IMR-90 (cell line): ENCODE measurements around the gene DUS2. TPM values are rescaled to one million over a fixed set of nuclear protein-coding genes. Genes with fewer than 3 reads are reported as not detected.

Source experiments
- ATAC-seq: fragments of 200-7000 bp; cut with Tn5 transposase; 2 replicates; pipeline ENCODE4 v1.9.1; 2020; ENCODE audit warnings: low read depth, mild to moderate bottlenecking, moderate library complexity
- Bru-seq: library from RNA; stranded (reverse); fragments of 400-500 nt; gene quantifications from one replicate; lab custom pipeline; 2021; lab: Mats Ljungman, UMichigan
- BruChase-seq, 2 experiments: library from RNA; stranded (reverse); fragments of 400-500 nt; gene quantifications; one replicate each; lab custom pipeline; 2021; lab: Mats Ljungman, UMichigan
- BruUV-seq: library from RNA; stranded (reverse); fragments of 400-500 nt; replicated peaks from 2 replicates; lab custom pipeline; 2021; lab: Mats Ljungman, UMichigan
- CTCF ChIA-PET: fragments of 300-600 bp; formaldehyde crosslinking; extraction: SDS; loops from one replicate; lab custom pipeline; 2021; ENCODE audit warnings: antibody characterized with exemption; lab: Yijun Ruan, JAX
- POLR2A ChIA-PET: fragments of 300-600 bp; sonication (Branson Sonifier 250); formaldehyde crosslinking; loops from one replicate; lab custom pipeline; 2022; ENCODE audit warnings: antibody characterized with exemption; ENCODE audit not compliant: unreplicated experiment; lab: Charles Lee
- DNase-seq: peaks from one replicate; pipeline ENCODE4 v3.0.0; 2013
- H2AFZ ChIP-seq: replicated peaks from 2 replicates; pipeline ENCODE3; 2013; ENCODE audit warnings: low read length, mild to moderate bottlenecking; ENCODE audit not compliant: poor library complexity
- H2AK5ac ChIP-seq: 2 replicates; pipeline ENCODE4 v1.6.1; 2013; ENCODE audit warnings: low read depth, low read length, inconsistent platforms
- H2AK9ac ChIP-seq: replicated peaks from 2 replicates; pipeline ENCODE3; 2013; ENCODE audit warnings: mild to moderate bottlenecking, low read depth, low read length, moderate library complexity; ENCODE audit not compliant: poor library complexity
- H2BK120ac ChIP-seq: 2 replicates; pipeline ENCODE4 v1.6.1; 2013; ENCODE audit warnings: low read depth, low read length, inconsistent platforms
- H2BK15ac ChIP-seq: 3 replicates; pipeline ENCODE4 v1.6.1; 2013; ENCODE audit warnings: low read depth, low read length, inconsistent platforms
- H2BK20ac ChIP-seq: 2 replicates; pipeline ENCODE4 v1.6.1; 2013; ENCODE audit warnings: low read depth, mild to moderate bottlenecking, inconsistent platforms, low read length, moderate library complexity
- H2BK5ac ChIP-seq: 2 replicates; pipeline ENCODE4 v1.6.1; 2013; ENCODE audit warnings: mild to moderate bottlenecking, low read depth, low read length, inconsistent platforms; ENCODE audit not compliant: poor library complexity, severe bottlenecking
- H3K14ac ChIP-seq: replicated peaks from 2 replicates; pipeline ENCODE4 v1.6.1; 2013; ENCODE audit warnings: low read depth, low read length, inconsistent platforms
- H3K18ac ChIP-seq: 2 replicates; pipeline ENCODE4 v1.6.1; 2013; ENCODE audit warnings: low read depth, low read length, control low read depth
- H3K23ac ChIP-seq: 2 replicates; pipeline ENCODE4 v1.6.1; 2013; ENCODE audit warnings: low read depth, low read length, inconsistent platforms
- H3K27ac ChIP-seq: 2 replicates; pipeline ENCODE4 v1.5.1; 2013; ENCODE audit warnings: mild to moderate bottlenecking, control low read depth, low read length; ENCODE audit not compliant: insufficient read depth
- H3K27me3 ChIP-seq: 2 replicates; pipeline ENCODE4 v1.6.1; 2013; ENCODE audit warnings: low read length; ENCODE audit not compliant: control insufficient read depth, insufficient read depth
- H3K36me3 ChIP-seq: 2 replicates; pipeline ENCODE4 v1.6.1; 2013; ENCODE audit warnings: low read length, mixed read lengths; ENCODE audit not compliant: control insufficient read depth, insufficient read depth
- H3K4ac ChIP-seq: 2 replicates; pipeline ENCODE4 v1.6.1; 2013; ENCODE audit warnings: low read depth, low read length, inconsistent platforms
- H3K4me1 ChIP-seq: 2 replicates; pipeline ENCODE4 v1.6.1; 2013; ENCODE audit warnings: low read length, mixed read lengths; ENCODE audit not compliant: control insufficient read depth, insufficient read depth
- H3K4me2 ChIP-seq: 2 replicates; pipeline ENCODE4 v1.6.1; 2013; ENCODE audit warnings: low read depth, mild to moderate bottlenecking, control low read depth, low read length, moderate library complexity
- H3K4me3 ChIP-seq: 2 replicates; pipeline ENCODE4 v1.5.1; 2013; ENCODE audit warnings: low read depth, mild to moderate bottlenecking, control low read depth, low read length, moderate library complexity; ENCODE audit not compliant: insufficient read depth
- H3K56ac ChIP-seq: 2 replicates; pipeline ENCODE4 v1.6.1; 2013; ENCODE audit warnings: low read length, inconsistent platforms; ENCODE audit not compliant: insufficient read depth; ENCODE audit errors: extremely low read depth
- H3K79me1 ChIP-seq, 2 experiments: 2 replicates each; pipeline ENCODE4 v1.6.1; 2013; ENCODE audit warnings: low read length in 2 of 2, inconsistent platforms in 1 of 2, low read depth in 1 of 2
- H3K9ac ChIP-seq: 2 replicates; pipeline ENCODE4 v1.6.1; 2013; ENCODE audit warnings: low read depth, low read length, control low read depth
- H3K9me1 ChIP-seq: 2 replicates; pipeline ENCODE4 v1.6.1; 2013; ENCODE audit warnings: low read length, inconsistent platforms; ENCODE audit not compliant: insufficient read depth
- H3K9me3 ChIP-seq: 2 replicates; pipeline ENCODE4 v1.6.1; 2013; ENCODE audit warnings: low read length; ENCODE audit not compliant: control insufficient read depth, insufficient read depth
- H4K20me1 ChIP-seq: 2 replicates; pipeline ENCODE4 v1.6.1; 2013; ENCODE audit warnings: low read length, inconsistent platforms; ENCODE audit not compliant: insufficient read depth
- H4K5ac ChIP-seq: 2 replicates; pipeline ENCODE4 v1.6.1; 2013; ENCODE audit warnings: mild to moderate bottlenecking, low read depth, low read length, control low read depth
- H4K8ac ChIP-seq, 2 experiments: 2 replicates each; pipeline ENCODE4 v1.6.1; 2013; ENCODE audit warnings: low read depth in 2 of 2, low read length in 2 of 2, control low read depth in 1 of 2, inconsistent platforms in 1 of 2
- H4K91ac ChIP-seq: 2 replicates; pipeline ENCODE4 v1.6.1; 2013; ENCODE audit warnings: low read depth, low read length, inconsistent platforms; ENCODE audit not compliant: insufficient read depth
- BHLHE40 ChIP-seq: fragments of 150-350 bp; IDR thresholded peaks from 2 replicates; pipeline ENCODE4 v1.6.1; 2016; ENCODE audit warnings: mild to moderate bottlenecking, low read depth, low read length
- CEBPB ChIP-seq: IDR thresholded peaks from 2 replicates; pipeline ENCODE4 v1.6.1; 2012; ENCODE audit warnings: low read depth, low read length, improper control_type of control experiment
- CHD1 ChIP-seq: IDR thresholded peaks from 2 replicates; pipeline ENCODE4 v1.6.1; 2012; ENCODE audit warnings: low read depth, low read length, improper control_type of control experiment
- ELK1 ChIP-seq: fragments of 150-350 bp; IDR thresholded peaks from 2 replicates; pipeline ENCODE4 v1.6.1; 2016; ENCODE audit warnings: low read depth, mild to moderate bottlenecking, low read length, moderate library complexity, borderline replicate concordance
- FOS ChIP-seq: fragments of 150-350 bp; IDR thresholded peaks from 2 replicates; pipeline ENCODE4 v1.6.1; 2016; ENCODE audit warnings: low read depth, low read length
- MAZ ChIP-seq: IDR thresholded peaks from 2 replicates; pipeline ENCODE4 v1.6.1; 2012; ENCODE audit warnings: low read depth, mild to moderate bottlenecking, low read length, improper control_type of control experiment, moderate library complexity, borderline replicate concordance
- MXI1 ChIP-seq: IDR thresholded peaks from 2 replicates; pipeline ENCODE4 v1.6.1; 2012; ENCODE audit warnings: low read depth, mild to moderate bottlenecking, low read length, moderate library complexity, borderline replicate concordance
- NFE2L2 ChIP-seq: fragments of 150-350 bp; IDR thresholded peaks from 2 replicates; pipeline ENCODE4 v1.6.1; 2016; ENCODE audit warnings: low read depth, mild to moderate bottlenecking, low read length
- RAD21 ChIP-seq: IDR thresholded peaks from 2 replicates; pipeline ENCODE4 v1.6.1; 2012; ENCODE audit warnings: low read length, improper control_type of control experiment
- RCOR1 ChIP-seq: IDR thresholded peaks from 2 replicates; pipeline ENCODE4 v1.6.1; 2012; ENCODE audit warnings: mild to moderate bottlenecking, low read length, improper control_type of control experiment; ENCODE audit not compliant: insufficient replicate concordance
- RFX5 ChIP-seq: IDR thresholded peaks from 2 replicates; pipeline ENCODE4 v1.8.0; 2012; ENCODE audit warnings: low read depth, mild to moderate bottlenecking, low read length, moderate library complexity
- SMC3 ChIP-seq: fragments of 150-350 bp; IDR thresholded peaks from 2 replicates; pipeline ENCODE4 v1.6.1; 2016; ENCODE audit warnings: low read depth, mild to moderate bottlenecking, antibody characterized with exemption, low read length, moderate library complexity
- USF2 ChIP-seq: fragments of 150-350 bp; IDR thresholded peaks from 2 replicates; pipeline ENCODE4 v1.6.1; 2017; ENCODE audit warnings: mild to moderate bottlenecking, antibody characterized with exemption, low read length, low read depth
- WGBS, 2 experiments: methylation state at CpG; one replicate each; pipeline versions ENCODE4 v1.1.5 to v1.1.7; 2013; ENCODE audit warnings: missing lambda C conversion rate in 2 of 2; ENCODE audit not compliant: insufficient read length in 1 of 2; ENCODE audit errors: extremely low coverage in 2 of 2; 5-methylcytosine and 5-hydroxymethylcytosine counted together
- dilution Hi-C: fragments of 300-500 bp; cut with HindIII; formaldehyde crosslinking; loops from one replicate; pipeline ENCODE4 v1.14.3; 2018; ENCODE audit warnings: low sequenced_read_pairs; ENCODE audit not compliant: unreplicated experiment
- in situ Hi-C: fragments of 300-500 bp; cut with MboI; formaldehyde crosslinking; loops from 3 replicates; pipeline ENCODE4 v1.14.3; 2019; ENCODE audit warnings: low sequenced_read_pairs, inconsistent platforms, mixed read lengths
- intact Hi-C: fragments of 100-400 bp; cut with micrococcal nuclease; formaldehyde crosslinking; loops from 2 replicates; pipeline ENCODE4 v1.10.0; 2022
- long read RNA-seq: library from polyadenylated mRNA; unstranded; transcript quantifications from one replicate; pipeline ENCODE4 v2.0.0, GENCODE V29; 2021; ENCODE audit not compliant: unreplicated experiment
- polyA plus RNA-seq, 3 experiments: library from polyadenylated mRNA; depleted of rRNA; stranded (reverse); fragments of >200 nt; gene quantifications; 2 replicates each; pipeline ENCODE4 v1.2.3, GENCODE V29; 2012; ENCODE audit warnings: low replicate concordance in 1 of 3
- total RNA-seq: library from RNA; depleted of rRNA; stranded (reverse); fragments of >200 nt; gene quantifications from 2 replicates; pipeline ENCODE4 v1.2.3, GENCODE V29; 2012; rRNA removed

Gene DUS2
- total RNA-seq: 28.1 and 30.5 TPM in 2 replicates
- polyA plus RNA-seq (2012; rRNA removed): 15.8 TPM in 2 replicates
- 10.6 and 17.2 TPM in 2 replicates for polyA plus RNA-seq (2012; cell fraction: cytosol; rRNA removed)
- 27.4 and 28.5 TPM in 2 replicates for polyA plus RNA-seq (2012; cell fraction: nucleus; rRNA removed; ENCODE audit: low replicate concordance)
- percentile 60 among the genes with signal in this experiment for Bru-seq, nascent RNA
- BruChase-seq, experiment 1, labeled RNA remaining after a 6-hour chase: percentile 72 among the genes with signal in this experiment
- BruChase-seq, experiment 2, labeled RNA remaining after a 2-hour chase: percentile 59 among the genes with signal in this experiment
- long read RNA-seq, transcript DUS2-207 (17 exons, 2,310 nt): major isoform, 13 of 22 reads
- long read RNA-seq, transcript DUS2-201 (16 exons, 1,933 nt): minor isoform, 5 of 22 reads
- long read RNA-seq, partial matches to known transcripts: 0 of 22 reads
- long read RNA-seq, other reads (novel, unspliced or antisense): 4 of 22 reads

- no peaks in the 10 kb centered on the region for H4K20me1 ChIP-seq
- no peak within 1 kb of the TSS for H2BK20ac ChIP-seq
- H3K18ac ChIP-seq: peak within 1 kb of the TSS; percentile 58
- no peaks in the 10 kb centered on the region for H3K9me3 ChIP-seq
- peak within 1 kb of the TSS; percentile 82 for H3K4me3 ChIP-seq
- H3K4me1 ChIP-seq: peaks cover 7% of the 10 kb centered on the region
- H3K4me2 ChIP-seq: peak within 1 kb of the TSS; percentile 93
- H2BK120ac ChIP-seq: peak within 1 kb of the TSS; percentile 78; the same call in 1 of the 2 replicates
- no peaks in the 10 kb centered on the region for H3K27me3 ChIP-seq
- peak within 1 kb of the TSS; percentile 100 for H2AFZ ChIP-seq
- H4K8ac ChIP-seq: peak within 1 kb of the TSS; percentile 88 to 98
- intact Hi-C loops (no loop called here), dilution Hi-C loops (no loop called here), in situ Hi-C loops (no loop called here)
- peaks cover 24 to 45% of the 10 kb centered on the region in 2 experiments for H3K79me1 ChIP-seq
- peak within 1 kb of the TSS; percentile 94 for H3K56ac ChIP-seq
- DNase-seq (peak; percentile 91), ATAC-seq (peak; percentile 97)
- H4K91ac ChIP-seq: peak within 1 kb of the TSS; percentile 96
- CTCF ChIA-PET: interaction anchor here (1.4 kb wide), 1 partner anchor 18 kb away, joined by 6 read pairs; no protein-coding TSS in a partner anchor
- H3K36me3 ChIP-seq: peaks cover 7% of the 10 kb centered on the region
- H4K5ac ChIP-seq: peak within 1 kb of the TSS; percentile 98
- no TSS peak for BruUV-seq
- peak within 1 kb of the TSS; percentile 99 for H3K23ac ChIP-seq
- H2BK15ac ChIP-seq: peak within 1 kb of the TSS; percentile 60; the same call in 1 of the 3 replicates
- peak within 1 kb of the TSS; percentile 92 for H3K9ac ChIP-seq
- WGBS, 2 experiments: 0% methylated on average over 75 of the region's 84 CpGs; no CpG with 5 or more reads in 1 of the 2 experiments
- peak within 1 kb of the TSS; percentile 98 for H2AK9ac ChIP-seq
- H3K27ac ChIP-seq: peak within 1 kb of the TSS; percentile 83
- peak within 1 kb of the TSS; percentile 99 for H3K14ac ChIP-seq
- H2BK5ac ChIP-seq: peak within 1 kb of the TSS; percentile 80
- peak within 1 kb of the TSS; percentile 99 for H2AK5ac ChIP-seq
- H3K9me1 ChIP-seq: peaks cover 5% of the 10 kb centered on the region
- peak within 1 kb of the TSS; percentile 98 for H3K4ac ChIP-seq
- POLR2A ChIA-PET: interaction anchor here (0.8 kb wide), 1 partner anchor 19 kb away, joined by 19 read pairs; no protein-coding TSS in a partner anchor
- no peak for TF ChIP-seq CEBPB
- peak; percentile 44; the same call in 1 of the 2 replicates for TF ChIP-seq NFE2L2
- peak; percentile 97 for TF ChIP-seq MXI1
- TF ChIP-seq RCOR1: no peak
- no peak for TF ChIP-seq BHLHE40
- TF ChIP-seq RFX5: no peak
- no peak for TF ChIP-seq ELK1
- no peak for TF ChIP-seq SMC3
- no peak for TF ChIP-seq FOS
- TF ChIP-seq RAD21: no peak
- TF ChIP-seq MAZ: peak; percentile 49; the same call in 1 of the 2 replicates
- TF ChIP-seq USF2: peak; percentile 37; the same call in 1 of the 2 replicates
- no peak for TF ChIP-seq CHD1
Measured at GRCh38 chr16:68022728-68023537, at the start of gene DUS2, which contains the start of gene DDX28. Gene DUS2 (plus strand): TSS chr16:68023284. CDS start chr16:68038024, 14,740 bp downstream. Gene DDX28 (minus strand): TSS chr16:68023232. CDS start chr16:68023202, 30 bp downstream.
